Hematopoietic multipotent progenitor cell treated with erythropoietin and hydrocortisone succinate and interleukin-3 and kit ligand, for 15 days (in vitro differentiated cells): ENCODE data around the gene CHRNA4.

Experiments used
- DNase-seq: peaks from one replicate; pipeline ENCODE4 v3.0.0-alpha.2; 2015; ENCODE audit warnings: low spot score

CHRNA4 gene

GRCh38 chr20:63334356-63334755 lies 26.8 kb downstream of the CHRNA4 start:
- DNase-seq, result no peak

GRCh38 chr20:63333241-63333836 lies 27.8 kb downstream of the CHRNA4 start:
- no peak for DNase-seq

- DNase-seq, result no peak
Measured at GRCh38 chr20:63332488-63333240, 28.5 kb downstream of the CHRNA4 start.

- no peak for DNase-seq
Measured at GRCh38 chr20:63331741-63332400, 29.3 kb downstream of the CHRNA4 start.

- DNase-seq, result no peak
Measured at GRCh38 chr20:63330940-63331339, 30.2 kb downstream of the CHRNA4 start.

- no peak for DNase-seq
Measured at GRCh38 chr20:63330084-63330760, 30.9 kb downstream of the CHRNA4 start.

- DNase-seq, result no peak
Measured at GRCh38 chr20:63329331-63330083, 31.6 kb downstream of the CHRNA4 start.

- DNase-seq, result no peak
Measured at GRCh38 chr20:63328718-63329275, 32.4 kb downstream of the CHRNA4 start.

- no peak for DNase-seq
Measured at GRCh38 chr20:63328026-63328700, 33.0 kb downstream of the CHRNA4 start.

- no peak for DNase-seq
Measured at GRCh38 chr20:63327231-63327745, 33.9 kb downstream of the CHRNA4 start.

GRCh38 chr20:63326314-63327230 lies 34.6 kb downstream of the CHRNA4 start:
- no peak for DNase-seq

- no peak for DNase-seq
Measured at GRCh38 chr20:63325554-63326313, 35.4 kb downstream of the CHRNA4 start.

- no peak for DNase-seq
Measured at GRCh38 chr20:63325021-63325471, 36.1 kb downstream of the CHRNA4 start.

- no peak for DNase-seq
Measured at GRCh38 chr20:63323357-63323981, 37.7 kb downstream of the CHRNA4 start.

GRCh38 chr20:63322933-63323273 lies 38.2 kb downstream of the CHRNA4 start:
- no peak for DNase-seq

- DNase-seq, result no peak
Measured at GRCh38 chr20:63322146-63322932, 38.8 kb downstream of the CHRNA4 start.

- DNase-seq, result no peak
Measured at GRCh38 chr20:63321148-63321831, 39.9 kb downstream of the CHRNA4 start.
